Endothelial cell of umbilical vein (primary cell): Measurements from ENCODE around the gene SH3YL1. TPM values are rescaled to one million over a fixed set of nuclear protein-coding genes. Genes with fewer than 3 reads are reported as not detected.

ENCODE experiments used
- BruUV-seq: library from RNA; stranded (reverse); fragments of 400-500 nt; replicated peaks from 2 replicates; lab custom pipeline; 2021; lab: Mats Ljungman, UMichigan
- CTCF ChIA-PET: fragments of 300-600, 350-600 bp; sonication (Branson Sonifier 250); formaldehyde crosslinking; loops from one replicate; lab custom pipeline; 2021; ENCODE audit warnings: antibody characterized with exemption, inconsistent platforms; lab: Charles Lee
- POLR2A ChIA-PET: fragments of 300-600, 350-600 bp; sonication (Branson Sonifier 250); formaldehyde crosslinking; loops from one replicate; lab custom pipeline; 2021; ENCODE audit warnings: antibody characterized with exemption, inconsistent platforms; lab: Charles Lee
- DNase-seq: peaks from one replicate; pipeline ENCODE4 v3.0.0-alpha.2; 2011; ENCODE audit warnings: low read depth, low spot score
- FAIRE-seq: peaks from 2 replicates; lab custom pipeline; 2011; peaks lifted over from hg19 to GRCh38; lab: Jason Lieb, UNC
- H2AFZ ChIP-seq: 2 replicates; pipeline ENCODE4 v1.6.0; 2012; ENCODE audit warnings: low read depth, low read length, control low read depth, inconsistent platforms
- H3K27ac ChIP-seq: 2 replicates; pipeline ENCODE4 v1.5.1; 2011; ENCODE audit warnings: low read depth, mild to moderate bottlenecking, control low read depth, low read length, moderate library complexity; ENCODE audit not compliant: insufficient read depth
- H3K27me3 ChIP-seq, 2 experiments: 2 replicates each; pipeline versions ENCODE4 v1.6.0 to v1.6.1; 2011; ENCODE audit warnings: low read length in 2 of 2, mixed read lengths in 1 of 2; ENCODE audit not compliant: control insufficient read depth in 2 of 2, insufficient read depth in 2 of 2
- H3K36me3 ChIP-seq, 2 experiments: 2 replicates in 1 of 2; 3 replicates in 1 of 2; pipeline ENCODE4 v1.5.1; 2011; ENCODE audit warnings: low read length in 2 of 2, mild to moderate bottlenecking in 1 of 2, moderate library complexity in 1 of 2; ENCODE audit not compliant: control insufficient read depth in 2 of 2, insufficient read depth in 2 of 2; ENCODE audit errors: extremely low read depth in 1 of 2
- H3K4me1 ChIP-seq: 3 replicates; pipeline ENCODE4 v1.5.1; 2011; ENCODE audit warnings: mild to moderate bottlenecking, low read length; ENCODE audit not compliant: control insufficient read depth, insufficient read depth; ENCODE audit errors: extremely low read depth
- H3K4me2 ChIP-seq: 2 replicates; pipeline ENCODE4 v1.6.1; 2011; ENCODE audit warnings: low read length, control low read depth, mixed read lengths; ENCODE audit not compliant: insufficient read depth
- H3K4me3 ChIP-seq, 3 experiments: fragments of 200-600 bp in 1 of 3; sonication (generic), shearing (Covaris generic) in 1 of 3; replicated peaks in 1 of 3; 2 replicates each; pipeline ENCODE4 v1.5.1; 2011 to 2016; ENCODE audit warnings: control low read depth in 3 of 3, low read length in 3 of 3, mild to moderate bottlenecking in 2 of 3, inconsistent platforms in 1 of 3, low read depth in 1 of 3, moderate library complexity in 1 of 3; ENCODE audit not compliant: insufficient read depth in 1 of 3
- H3K79me2 ChIP-seq: 2 replicates; pipeline ENCODE4 v1.6.0; 2012; ENCODE audit warnings: low read length, inconsistent platforms; ENCODE audit not compliant: control insufficient read depth, insufficient read depth
- H3K9ac ChIP-seq: replicated peaks from 2 replicates; pipeline ENCODE3; 2011; ENCODE audit warnings: low read length, control low read depth; ENCODE audit not compliant: insufficient read depth; ENCODE audit errors: extremely low read depth
- H3K9me1 ChIP-seq: replicated peaks from 3 replicates; pipeline ENCODE4 v1.6.0; 2011; ENCODE audit warnings: mild to moderate bottlenecking, low read length; ENCODE audit not compliant: control insufficient read depth, insufficient read depth; ENCODE audit errors: extremely low read depth
- H3K9me3 ChIP-seq: replicated peaks from 2 replicates; pipeline ENCODE4 v1.5.1; 2012; ENCODE audit warnings: low read length, inconsistent platforms; ENCODE audit not compliant: control insufficient read depth, insufficient read depth
- H4K20me1 ChIP-seq: replicated peaks from 2 replicates; pipeline ENCODE3; 2011; ENCODE audit warnings: mild to moderate bottlenecking, low read length; ENCODE audit not compliant: control insufficient read depth, insufficient read depth; ENCODE audit errors: extremely low read depth
- EZH2 ChIP-seq: IDR thresholded peaks from 2 replicates; pipeline ENCODE4 v1.6.1; 2012; ENCODE audit warnings: borderline replicate concordance, low read depth, mild to moderate bottlenecking, moderate library complexity, low read length, inconsistent platforms; ENCODE audit not compliant: severe bottlenecking
- FOS ChIP-seq: IDR thresholded peaks from 2 replicates; pipeline ENCODE4 v1.6.1; 2011; ENCODE audit warnings: mild to moderate bottlenecking, low read length, moderate library complexity, borderline replicate concordance; ENCODE audit not compliant: insufficient read depth
- GATA2 ChIP-seq: IDR thresholded peaks from 2 replicates; pipeline ENCODE4 v1.7.0; 2011; ENCODE audit warnings: low read depth, mild to moderate bottlenecking, moderate library complexity, mixed read lengths, low read length; ENCODE audit not compliant: insufficient read length, insufficient read depth
- JUN ChIP-seq: IDR thresholded peaks from 2 replicates; pipeline ENCODE4 v1.6.1; 2011; ENCODE audit warnings: borderline replicate concordance, low read depth; ENCODE audit not compliant: insufficient read length, insufficient read depth
- MYC ChIP-seq: IDR thresholded peaks from one replicate; pipeline ENCODE4 v1.6.1; 2011; ENCODE audit warnings: mild to moderate bottlenecking, low read depth, low read length
- POLR2A ChIP-seq: IDR thresholded peaks from 2 replicates; pipeline ENCODE4 v1.6.1; 2012; ENCODE audit warnings: low read depth, mild to moderate bottlenecking, control low read depth, low read length
- POLR2AphosphoS5 ChIP-seq: IDR thresholded peaks from 2 replicates; pipeline ENCODE4 v1.6.1; 2012; ENCODE audit warnings: low read depth, mild to moderate bottlenecking, control low read depth, low read length, moderate library complexity; ENCODE audit not compliant: insufficient read depth
- dilution Hi-C: fragments of 300-500 bp; cut with MboI; formaldehyde crosslinking; loops from one replicate; pipeline ENCODE4 v1.15.0; 2019; ENCODE audit warnings: low sequenced_read_pairs; ENCODE audit not compliant: extremely low pct_ligation_motif_present
- intact Hi-C: fragments of 100-400 bp; cut with micrococcal nuclease; formaldehyde crosslinking; loops from one replicate; pipeline ENCODE4 v1.10.0; 2022
- polyA plus RNA-seq, 4 experiments: library from polyadenylated mRNA; depleted of rRNA in 3 of 4; stranded (reverse) in 3 of 4; unstranded in 1 of 4; fragments of >200 nt; gene quantifications; 2 replicates each; pipeline versions ENCODE4 v1.2.1 to v1.2.3, GENCODE V29; 2011 to 2012; ENCODE audit warnings: missing spikeins in 1 of 4
- total RNA-seq: library from RNA; stranded (reverse); gene quantifications from 2 replicates; pipeline ENCODE4 v1.2.3, GENCODE V29; 2021
- TF ChIP-seq, protein P1 (sequence below): IDR thresholded peaks from 2 replicates; pipeline ENCODE4 v1.6.1; 2011; ENCODE audit not compliant: insufficient read depth, insufficient read length
- TF ChIP-seq, protein P2 (sequence below), 2 donors: IDR thresholded peaks; 1 replicate in 1 of 2; 2 replicates in 1 of 2; pipeline ENCODE4 v1.5.1; 2011; ENCODE audit warnings: low read length in 2 of 2, mild to moderate bottlenecking in 2 of 2, moderate library complexity in 2 of 2, control low read depth in 1 of 2, inconsistent platforms in 1 of 2, low read depth in 1 of 2; ENCODE audit not compliant: insufficient read depth in 1 of 2; ENCODE audit errors: extremely low read depth in 1 of 2

The SH3YL1 gene
- total and polyA plus RNA-seq, 2 donors (not counting 3 experiments of a cell fraction or from before 2014, with no cell fraction given): 12.5 to 22.4 TPM

DNA sequence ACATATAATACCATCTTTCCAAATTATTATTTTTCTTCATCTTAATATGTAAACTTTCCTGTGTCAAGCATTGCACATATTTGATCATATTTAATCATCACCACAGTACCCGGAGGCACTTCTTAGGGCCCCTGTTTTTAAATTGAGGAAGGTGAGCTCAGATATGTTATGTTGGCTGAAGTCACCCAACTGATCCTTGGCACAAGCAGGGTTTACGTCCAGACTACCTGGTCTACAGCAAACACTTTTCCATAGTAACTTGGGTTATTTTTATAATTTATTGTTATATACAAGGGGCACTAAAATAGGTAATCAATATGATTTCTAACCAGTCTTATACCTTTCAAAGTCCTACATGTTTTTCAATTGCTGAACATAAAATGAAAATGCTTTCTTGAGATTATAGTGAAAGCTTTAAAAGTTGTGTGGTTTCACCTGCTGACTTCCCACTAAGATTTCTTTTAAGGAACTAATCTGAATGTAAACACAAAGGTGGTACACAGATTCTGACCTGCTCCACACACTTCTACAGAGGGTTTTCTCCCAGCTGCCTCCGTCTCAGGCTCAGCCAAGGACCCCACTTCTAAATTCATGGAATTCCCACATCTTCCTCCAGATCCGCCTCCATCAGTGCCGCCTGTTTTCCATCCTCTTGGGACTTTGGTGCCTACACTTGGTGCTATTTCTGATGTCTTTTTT lies 52.2 kb downstream of the SH3YL1 start:
- Histone ChIP-seq H3K4me2 (no peak overlapping the region), H3K27me3 (no peaks in the 10 kb centered on the region), H3K4me3 (no peak overlapping the region), H3K9me1 (no peaks in the 10 kb centered on the region), H2AFZ (no peak overlapping the region), H3K4me1 (no peaks in the 10 kb centered on the region), H3K9me3 (no peaks in the 10 kb centered on the region), H3K27ac (no peak overlapping the region), H3K79me2 (no peaks in the 10 kb centered on the region), H3K9ac (no peak overlapping the region), H4K20me1 (no peaks in the 10 kb centered on the region), H3K36me3 (no peaks in the 10 kb centered on the region)
- TF ChIP-seq MYC: no peak
- TF ChIP-seq EZH2: no peak
- TF ChIP-seq, protein P1, sequence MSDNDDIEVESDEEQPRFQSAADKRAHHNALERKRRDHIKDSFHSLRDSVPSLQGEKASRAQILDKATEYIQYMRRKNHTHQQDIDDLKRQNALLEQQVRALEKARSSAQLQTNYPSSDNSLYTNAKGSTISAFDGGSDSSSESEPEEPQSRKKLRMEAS: no peak
- no peak for TF ChIP-seq FOS
- TF ChIP-seq JUN: no peak
- TF ChIP-seq POLR2A: no peak
- TF ChIP-seq GATA2: no peak
- no peak for TF ChIP-seq POLR2AphosphoS5
- TF ChIP-seq, protein P2, sequence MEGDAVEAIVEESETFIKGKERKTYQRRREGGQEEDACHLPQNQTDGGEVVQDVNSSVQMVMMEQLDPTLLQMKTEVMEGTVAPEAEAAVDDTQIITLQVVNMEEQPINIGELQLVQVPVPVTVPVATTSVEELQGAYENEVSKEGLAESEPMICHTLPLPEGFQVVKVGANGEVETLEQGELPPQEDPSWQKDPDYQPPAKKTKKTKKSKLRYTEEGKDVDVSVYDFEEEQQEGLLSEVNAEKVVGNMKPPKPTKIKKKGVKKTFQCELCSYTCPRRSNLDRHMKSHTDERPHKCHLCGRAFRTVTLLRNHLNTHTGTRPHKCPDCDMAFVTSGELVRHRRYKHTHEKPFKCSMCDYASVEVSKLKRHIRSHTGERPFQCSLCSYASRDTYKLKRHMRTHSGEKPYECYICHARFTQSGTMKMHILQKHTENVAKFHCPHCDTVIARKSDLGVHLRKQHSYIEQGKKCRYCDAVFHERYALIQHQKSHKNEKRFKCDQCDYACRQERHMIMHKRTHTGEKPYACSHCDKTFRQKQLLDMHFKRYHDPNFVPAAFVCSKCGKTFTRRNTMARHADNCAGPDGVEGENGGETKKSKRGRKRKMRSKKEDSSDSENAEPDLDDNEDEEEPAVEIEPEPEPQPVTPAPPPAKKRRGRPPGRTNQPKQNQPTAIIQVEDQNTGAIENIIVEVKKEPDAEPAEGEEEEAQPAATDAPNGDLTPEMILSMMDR (IDR thresholded peaks at IDR 0.05; ENCODE audit: extremely low read depth in 1 of 2, insufficient read depth in 1 of 2, low read depth in 1 of 2, low read length in 2 of 2): no peak
- dilution Hi-C loops: no loop called here
- no peak for FAIRE-seq
- BruUV-seq: no TSS peak
- POLR2A ChIA-PET: no interaction called here
- no peak for DNase-seq
- intact Hi-C loops: no loop called here
- CTCF ChIA-PET: interaction anchor here (2.1 kb wide), 1 partner anchor 9 kb away, joined by 6 read pairs; no protein-coding TSS in a partner anchor
